Ovary (tissue), 3 donors: ENCODE data around the gene CNGA4.

Experiments
- CTCF ChIP-seq, 3 donors: fragments of 450-650 bp in 2 of 3; fragments of 200-600 bp in 1 of 3; IDR thresholded peaks; one replicate each; pipeline versions ENCODE4 v1.5.1 to v1.8.0; 2016 to 2022; ENCODE audit warnings: antibody characterized with exemption in 3 of 3, mild to moderate bottlenecking in 1 of 3
- POLR2A ChIP-seq: fragments of 450-650 bp; IDR thresholded peaks from one replicate; pipeline ENCODE4 v1.6.1; 2017; ENCODE audit warnings: antibody characterized with exemption, mild to moderate bottlenecking, moderate library complexity
- donor health status: DM: no; HTN: no; CAD: no.

DNA sequence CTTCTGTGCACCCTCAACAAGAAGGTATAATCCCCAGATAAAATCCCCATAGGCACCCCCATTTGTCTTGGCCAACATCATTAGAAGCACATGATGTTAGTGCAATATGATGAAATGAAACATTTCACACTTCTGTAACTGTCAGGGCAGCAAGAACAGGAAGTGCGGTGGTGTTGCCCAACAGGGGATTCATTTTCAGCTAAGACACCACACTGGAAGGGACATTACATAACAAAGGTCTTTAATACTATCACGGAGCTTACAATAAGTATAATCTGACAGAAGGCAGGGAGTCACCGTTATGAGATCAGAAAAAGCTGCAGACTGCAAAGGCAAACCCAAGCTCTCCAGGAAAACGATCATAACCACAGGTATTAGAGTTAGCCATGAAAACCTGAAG is 37.9 kb upstream of the CNGA4 start:
- TF ChIP-seq CTCF (IDR thresholded peaks at IDR 0.05) (no peak), POLR2A (no peak)
